GM12873 (cell line): Measurements from ENCODE around the gene KIF22.

Source experiments
- TF ChIP-seq, protein P1 (sequence below): IDR thresholded peaks from 2 replicates; pipeline ENCODE4 v1.5.1; 2012; ENCODE audit warnings: low read depth, mild to moderate bottlenecking, moderate library complexity, low read length, control low read depth; ENCODE audit not compliant: insufficient read depth; ENCODE audit errors: missing control alignments

Gene KIF22

GRCh38 chr16:29747947-29748759 is 42.4 kb upstream of the KIF22 start:
- TF ChIP-seq, protein P1, sequence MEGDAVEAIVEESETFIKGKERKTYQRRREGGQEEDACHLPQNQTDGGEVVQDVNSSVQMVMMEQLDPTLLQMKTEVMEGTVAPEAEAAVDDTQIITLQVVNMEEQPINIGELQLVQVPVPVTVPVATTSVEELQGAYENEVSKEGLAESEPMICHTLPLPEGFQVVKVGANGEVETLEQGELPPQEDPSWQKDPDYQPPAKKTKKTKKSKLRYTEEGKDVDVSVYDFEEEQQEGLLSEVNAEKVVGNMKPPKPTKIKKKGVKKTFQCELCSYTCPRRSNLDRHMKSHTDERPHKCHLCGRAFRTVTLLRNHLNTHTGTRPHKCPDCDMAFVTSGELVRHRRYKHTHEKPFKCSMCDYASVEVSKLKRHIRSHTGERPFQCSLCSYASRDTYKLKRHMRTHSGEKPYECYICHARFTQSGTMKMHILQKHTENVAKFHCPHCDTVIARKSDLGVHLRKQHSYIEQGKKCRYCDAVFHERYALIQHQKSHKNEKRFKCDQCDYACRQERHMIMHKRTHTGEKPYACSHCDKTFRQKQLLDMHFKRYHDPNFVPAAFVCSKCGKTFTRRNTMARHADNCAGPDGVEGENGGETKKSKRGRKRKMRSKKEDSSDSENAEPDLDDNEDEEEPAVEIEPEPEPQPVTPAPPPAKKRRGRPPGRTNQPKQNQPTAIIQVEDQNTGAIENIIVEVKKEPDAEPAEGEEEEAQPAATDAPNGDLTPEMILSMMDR = no peak

DNA sequence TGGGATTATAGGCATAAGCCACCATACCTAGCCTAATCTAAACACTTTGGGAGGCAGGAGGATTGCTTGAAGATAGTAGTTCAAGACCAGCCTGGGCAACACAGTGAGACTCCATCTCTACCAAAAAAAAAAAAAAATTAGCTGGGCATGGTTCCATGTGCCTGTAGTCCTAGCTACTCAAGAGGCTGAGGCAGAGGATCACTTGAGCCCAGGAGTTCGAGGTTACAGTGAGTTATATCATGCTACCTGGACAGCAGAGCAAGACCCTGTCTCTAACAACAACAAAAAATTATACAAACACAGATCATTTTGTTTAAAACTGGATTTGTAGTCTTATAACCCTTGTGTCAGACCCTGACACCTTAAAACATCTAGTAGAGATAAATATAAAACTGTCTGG is 37.0 kb upstream of the KIF22 start:
- TF ChIP-seq, protein P1 = no peak

GRCh38 chr16:29756654-29757053 is 33.9 kb upstream of the KIF22 start:
- TF ChIP-seq, protein P1 = no peak

GRCh38 chr16:29757950-29758466 is 32.5 kb upstream of the KIF22 start:
- TF ChIP-seq, protein P1 = no peak

GRCh38 chr16:29760567-29761279 is 29.8 kb upstream of the KIF22 start:
- TF ChIP-seq, protein P1 = no peak

GRCh38 chr16:29761882-29762281 is 28.7 kb upstream of the KIF22 start:
- TF ChIP-seq, protein P1 = no peak

GRCh38 chr16:29763326-29763725 is 27.2 kb upstream of the KIF22 start:
- TF ChIP-seq, protein P1 = no peak
